ENCODE results near the gene NMT1. TPM values are rescaled to one million over a fixed set of nuclear protein-coding genes. Genes with fewer than 3 reads are reported as not detected.
A peak's percentile ranks its signal among the peaks of the same experiment; 100 is the strongest.

The NMT1 gene
- total and polyA plus RNA-seq, 2 of the 13 experiments (the other 11 are each of a cell fraction or from before 2014, with no cell fraction given) = 75.7 to 142 TPM

GRCh38 chr17:45132572-45133463, 71.7 kb downstream of the NMT1 start (continued):
- TF ChIP-seq ZNF276 (CRISPR knock-in tag; IDR thresholded peaks at IDR 0.05; ENCODE audit: low read depth) (peak; percentile 89; the same call in 1 of the 2 replicates), ARNTL (CRISPR knock-in tag; IDR thresholded peaks at IDR 0.05) (peak; percentile 53; the same call in 1 of the 2 replicates), SMARCE1 (IDR thresholded peaks at IDR 0.05; ENCODE audit: borderline replicate concordance) (no peak), ZFP91 (CRISPR knock-in tag; IDR thresholded peaks at IDR 0.05; ENCODE audit: borderline replicate concordance) (peak; percentile 81; the same call in 1 of the 2 replicates), FUBP1 (CRISPR knock-in tag; IDR thresholded peaks at IDR 0.05; ENCODE audit: borderline replicate concordance) (no peak), PRPF4 (IDR thresholded peaks at IDR 0.05; ENCODE audit: low read depth, low read length, poor library complexity, severe bottlenecking) (no peak), PLRG1 (conservative IDR thresholded peaks at IDR 0.05) (no peak), AGO2 (optimal IDR thresholded peaks at IDR 0.05; ENCODE audit: low read depth, low read length) (peak; percentile 70), ATF7 (IDR thresholded peaks at IDR 0.05) (peak; percentile 99), ATF7 (CRISPR knock-in tag; IDR thresholded peaks at IDR 0.05) (peak; percentile 97), ERF (CRISPR knock-in tag; IDR thresholded peaks at IDR 0.05) (no peak), MTF2 (CRISPR knock-in tag; IDR thresholded peaks at IDR 0.05; ENCODE audit: borderline replicate concordance) (0 out of 2 replicates have a peak, but pooled peaks have one; percentile 73), GLMP (CRISPR knock-in tag; IDR thresholded peaks at IDR 0.05; ENCODE audit: borderline replicate concordance) (no peak), ZNF782 (CRISPR knock-in tag; IDR thresholded peaks at IDR 0.05; ENCODE audit: borderline replicate concordance) (peak; percentile 89; the same call in 1 of the 2 replicates), IKZF4 (CRISPR knock-in tag; IDR thresholded peaks at IDR 0.05; ENCODE audit: borderline replicate concordance, low read depth, not compliant biosample characterization) (no peak), ZNF260 (CRISPR knock-in tag; IDR thresholded peaks at IDR 0.05; ENCODE audit: borderline replicate concordance, low read depth) (no peak)

All from HepG2 (cell line).